Measurements from ENCODE around the gene PA2G4.
A peak's percentile ranks its signal among the peaks of the same experiment; 100 is the strongest.

The PA2G4 gene

GRCh38 chr12:56078931-56079722 lies 25.2 kb upstream of the PA2G4 start:
- Histone ChIP-seq H3K4me2 (ENCODE audit: insufficient read depth, low read length) (peak overlapping the region; percentile 78), H3K27ac (ENCODE audit: low read length) (no peak overlapping the region), H3K9me3 (ENCODE audit: insufficient read depth, low read length, severe bottlenecking) (no peaks in the 10 kb centered on the region), H3K4me3 (ENCODE audit: low read depth in 1 of 2, low read length in 2 of 2) (peak overlapping the region; percentile 11 to 55; a peak in 3 of 4 replicates), H3K4me1 (ENCODE audit: insufficient read depth, low read length) (peaks cover 20% of the 10 kb centered on the region), H3K27me3 (ENCODE audit: insufficient read depth, low read length, poor library complexity) (peaks cover 50% of the 10 kb centered on the region), H2AFZ (ENCODE audit: low read depth, low read length) (peak overlapping the region; percentile 51), H3K36me3 (ENCODE audit: insufficient read depth, low read length) (no peaks in the 10 kb centered on the region), H3K9ac (ENCODE audit: low read depth, low read length) (peak overlapping the region; percentile 43), H3K79me2 (ENCODE audit: insufficient read depth, low read length) (no peaks in the 10 kb centered on the region), H4K20me1 (ENCODE audit: insufficient read depth, low read length) (no peaks in the 10 kb centered on the region; the same call in 1 of the 2 replicates)
- TF ChIP-seq EZH2 (IDR thresholded peaks at IDR 0.05; ENCODE audit: borderline replicate concordance, low read depth, low read length, severe bottlenecking) (no peak), CTCF (IDR thresholded peaks at IDR 0.05; ENCODE audit: borderline replicate concordance, extremely low read depth, low read length, poor library complexity, severe bottlenecking) (peak; percentile 58)
- ATAC-seq (ENCODE audit: insufficient read depth, low read depth) (peak; percentile 74), DNase-seq (peak; percentile 55)

GRCh38 chr12:56079723-56080555 lies 24.4 kb upstream of the PA2G4 start, which contains the start of gene ERBB3:
Gene ERBB3 (plus strand): TSS chr12:56080165. CDS start chr12:56080301, 136 bp downstream.
- no peaks in the 10 kb centered on the region for H3K79me2 ChIP-seq (ENCODE audit: insufficient read depth, low read length)
- H4K20me1 ChIP-seq (ENCODE audit: insufficient read depth, low read length): no peaks in the 10 kb centered on the region; the same call in 1 of the 2 replicates
- peak within 1 kb of the TSS; percentile 11 to 55; a peak in 3 of 4 replicates for H3K4me3 ChIP-seq (ENCODE audit: low read depth in 1 of 2, low read length in 2 of 2)
- ATAC-seq (ENCODE audit: insufficient read depth, low read depth) (peak; percentile 85), DNase-seq (peak; percentile 69)
- no peaks in the 10 kb centered on the region for H3K9me3 ChIP-seq (ENCODE audit: insufficient read depth, low read length, severe bottlenecking)
- H3K27ac ChIP-seq (ENCODE audit: low read length): no peak within 1 kb of the TSS
- H3K36me3 ChIP-seq (ENCODE audit: insufficient read depth, low read length): no peaks in the 10 kb centered on the region
- H3K4me2 ChIP-seq (ENCODE audit: insufficient read depth, low read length): peak within 1 kb of the TSS; percentile 78
- H3K9ac ChIP-seq (ENCODE audit: low read depth, low read length): peak within 1 kb of the TSS; percentile 43
- no peak for TF ChIP-seq CTCF (IDR thresholded peaks at IDR 0.05; ENCODE audit: borderline replicate concordance, extremely low read depth, low read length, poor library complexity, severe bottlenecking)
- peak; percentile 14 for TF ChIP-seq EZH2 (IDR thresholded peaks at IDR 0.05; ENCODE audit: borderline replicate concordance, low read depth, low read length, severe bottlenecking)
- H3K4me1 ChIP-seq (ENCODE audit: insufficient read depth, low read length): peaks cover 20% of the 10 kb centered on the region
- H2AFZ ChIP-seq (ENCODE audit: low read depth, low read length): peak within 1 kb of the TSS; percentile 51
- peaks cover 50% of the 10 kb centered on the region for H3K27me3 ChIP-seq (ENCODE audit: insufficient read depth, low read length, poor library complexity)

- Histone ChIP-seq H3K36me3 (ENCODE audit: insufficient read depth, low read length) (no peaks in the 10 kb centered on the region), H3K27me3 (ENCODE audit: insufficient read depth, low read length, poor library complexity) (peaks cover 50% of the 10 kb centered on the region), H2AFZ (ENCODE audit: low read depth, low read length) (0 out of 2 replicates have a peak overlapping the region, but pooled peaks have one; percentile 51), H3K27ac (ENCODE audit: low read length) (no peak overlapping the region), H3K4me2 (ENCODE audit: insufficient read depth, low read length) (peak overlapping the region; percentile 78), H3K4me1 (ENCODE audit: insufficient read depth, low read length) (peaks cover 20% of the 10 kb centered on the region), H3K4me3 (ENCODE audit: low read depth in 1 of 2, low read length in 2 of 2) (peak overlapping the region in 1 of 2 experiments; percentile 55; a peak in 2 of 4 replicates), H3K9ac (ENCODE audit: low read depth, low read length) (peak overlapping the region; percentile 43; the same call in 1 of the 2 replicates), H3K9me3 (ENCODE audit: insufficient read depth, low read length, severe bottlenecking) (no peaks in the 10 kb centered on the region), H3K79me2 (ENCODE audit: insufficient read depth, low read length) (no peaks in the 10 kb centered on the region), H4K20me1 (ENCODE audit: insufficient read depth, low read length) (no peaks in the 10 kb centered on the region; the same call in 1 of the 2 replicates)
- no peak for DNase-seq
- TF ChIP-seq EZH2 (IDR thresholded peaks at IDR 0.05; ENCODE audit: borderline replicate concordance, low read depth, low read length, severe bottlenecking) (no peak), CTCF (IDR thresholded peaks at IDR 0.05; ENCODE audit: borderline replicate concordance, extremely low read depth, low read length, poor library complexity, severe bottlenecking) (peak; percentile 11)
- ATAC-seq (ENCODE audit: insufficient read depth, low read depth): no peak
These were observed 23.7 kb upstream of the PA2G4 start for GRCh38 chr12:56080556-56081138.
